ENCODE measurements around the gene CRTC2. TPM values are rescaled to one million over a fixed set of nuclear protein-coding genes. Genes with fewer than 3 reads are reported as not detected.

The CRTC2 gene
- total RNA-seq, 1 experiment from 2014 or later: 33.8 TPM

DNA sequence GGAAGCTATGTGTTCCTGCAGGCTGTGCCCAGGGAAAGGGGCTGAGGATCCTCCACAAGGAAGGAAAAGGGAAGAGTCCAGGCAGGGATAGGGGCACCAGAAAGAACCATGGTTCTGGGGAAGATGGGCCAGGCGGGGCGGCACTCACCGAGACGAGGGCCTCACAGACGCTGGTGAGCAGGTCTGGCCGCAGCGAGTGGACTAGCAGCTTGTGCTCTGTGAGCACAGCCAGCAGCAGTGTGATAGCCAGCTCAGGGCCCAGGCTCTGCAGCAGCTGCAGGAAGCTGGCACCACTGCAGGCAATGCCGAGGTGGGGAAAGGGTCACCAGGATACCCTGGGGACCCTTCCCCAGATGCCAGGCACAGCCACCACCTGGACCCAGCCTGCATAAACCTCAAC is 17.7 kb downstream of the CRTC2 start:
- Histone ChIP-seq H3K4me1 (ENCODE audit: control insufficient read depth in 1 of 2, insufficient read depth in 2 of 2, low read length in 2 of 2) (peaks cover 6 to 10% of the 10 kb centered on the region in 2 experiments; a peak in 3 of 4 replicates), H3K36me3 (ENCODE audit: control insufficient read depth in 1 of 2, insufficient read depth in 2 of 2, low read length in 2 of 2) (peaks cover 11 to 22% of the 10 kb centered on the region in 2 experiments; a peak in 3 of 4 replicates), H3K9me3 (ENCODE audit: control insufficient read depth in 1 of 2, insufficient read depth in 1 of 2, low read depth in 1 of 2, low read length in 2 of 2) (no peaks in the 10 kb centered on the region), H3K27me3 (ENCODE audit: insufficient read depth, low read length) (no peaks in the 10 kb centered on the region), H3K27ac (ENCODE audit: low read depth, low read length) (no peak overlapping the region), H2AFZ (ENCODE audit: low read depth, low read length, poor library complexity, severe bottlenecking) (no peak overlapping the region), H3K4me2 (ENCODE audit: low read length) (no peak overlapping the region), H3K79me2 (ENCODE audit: insufficient read depth, low read length) (peaks cover 19% of the 10 kb centered on the region; the same call in 1 of the 2 replicates), H4K20me1 (ENCODE audit: insufficient read depth) (no peaks in the 10 kb centered on the region), H3K9me2 (ENCODE audit: insufficient read depth) (no peaks in the 10 kb centered on the region), H3K4me3 (replicated peaks in 1 of 2; ENCODE audit: low read depth in 1 of 2, low read length in 2 of 2) (no peak overlapping the region), H3K9ac (ENCODE audit: low read length) (no peak overlapping the region)
- BruUV-seq (replicated peaks): no TSS peak
- ChIA-PET RAD21 (ENCODE audit: low non-redundant PET in 1 of 2, low total read pairs in 2 of 2, uncharacterized antibody in 2 of 2, unreplicated experiment in 2 of 2) (no interaction called here), CTCF (no interaction called here), POLR2A (interaction anchor here (1.1 kb wide), 1 partner anchor 37 kb away, joined by 3 read pairs; the partner anchor contains the start of gene JTB)
- intact Hi-C loops (cut with micrococcal nuclease): no loop called here
- DNase-seq (ENCODE audit: low read depth, low spot score) (no peak), ATAC-seq (no peak)
- no peak for TF ChIP-seq ATF3 (IDR thresholded peaks at IDR 0.05)
- no peak for TF ChIP-seq EGR1 (IDR thresholded peaks at IDR 0.05; ENCODE audit: low read depth)
- TF ChIP-seq CEBPB (IDR thresholded peaks at IDR 0.05; ENCODE audit: low read depth): no peak
- TF ChIP-seq POLR2AphosphoS5 (IDR thresholded peaks at IDR 0.05; ENCODE audit: low read depth, low read length): no peak
- TF ChIP-seq EZH2phosphoT487 (IDR thresholded peaks at IDR 0.05; ENCODE audit: borderline replicate concordance): no peak
- no peak for TF ChIP-seq SIN3A (IDR thresholded peaks at IDR 0.05; ENCODE audit: low read depth)
- TF ChIP-seq, protein P1, sequence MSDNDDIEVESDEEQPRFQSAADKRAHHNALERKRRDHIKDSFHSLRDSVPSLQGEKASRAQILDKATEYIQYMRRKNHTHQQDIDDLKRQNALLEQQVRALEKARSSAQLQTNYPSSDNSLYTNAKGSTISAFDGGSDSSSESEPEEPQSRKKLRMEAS (IDR thresholded peaks at IDR 0.05): no peak
- no peak for TF ChIP-seq TCF7L2 (IDR thresholded peaks at IDR 0.05; ENCODE audit: borderline replicate concordance, extremely low read depth, insufficient read depth, insufficient read length)
- no peak for TF ChIP-seq SP1 (IDR thresholded peaks at IDR 0.05; ENCODE audit: low read depth)
- TF ChIP-seq JUND (IDR thresholded peaks at IDR 0.05): no peak
- no peak for TF ChIP-seq SRF (IDR thresholded peaks at IDR 0.05; ENCODE audit: low read depth)
- no peak for TF ChIP-seq ZNF274 (IDR thresholded peaks at IDR 0.05; ENCODE audit: low read depth, low read length)
- TF ChIP-seq RAD21 (IDR thresholded peaks at IDR 0.05; ENCODE audit: low read depth): no peak
- TF ChIP-seq, protein P2, sequence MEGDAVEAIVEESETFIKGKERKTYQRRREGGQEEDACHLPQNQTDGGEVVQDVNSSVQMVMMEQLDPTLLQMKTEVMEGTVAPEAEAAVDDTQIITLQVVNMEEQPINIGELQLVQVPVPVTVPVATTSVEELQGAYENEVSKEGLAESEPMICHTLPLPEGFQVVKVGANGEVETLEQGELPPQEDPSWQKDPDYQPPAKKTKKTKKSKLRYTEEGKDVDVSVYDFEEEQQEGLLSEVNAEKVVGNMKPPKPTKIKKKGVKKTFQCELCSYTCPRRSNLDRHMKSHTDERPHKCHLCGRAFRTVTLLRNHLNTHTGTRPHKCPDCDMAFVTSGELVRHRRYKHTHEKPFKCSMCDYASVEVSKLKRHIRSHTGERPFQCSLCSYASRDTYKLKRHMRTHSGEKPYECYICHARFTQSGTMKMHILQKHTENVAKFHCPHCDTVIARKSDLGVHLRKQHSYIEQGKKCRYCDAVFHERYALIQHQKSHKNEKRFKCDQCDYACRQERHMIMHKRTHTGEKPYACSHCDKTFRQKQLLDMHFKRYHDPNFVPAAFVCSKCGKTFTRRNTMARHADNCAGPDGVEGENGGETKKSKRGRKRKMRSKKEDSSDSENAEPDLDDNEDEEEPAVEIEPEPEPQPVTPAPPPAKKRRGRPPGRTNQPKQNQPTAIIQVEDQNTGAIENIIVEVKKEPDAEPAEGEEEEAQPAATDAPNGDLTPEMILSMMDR (IDR thresholded peaks at IDR 0.05 in 2 of 3, conservative IDR thresholded peaks at IDR 0.05 in 1 of 3; ENCODE audit: borderline replicate concordance in 1 of 3, insufficient read depth in 1 of 3, low read depth in 2 of 3, low read length in 2 of 3): no peak
- no peak for TF ChIP-seq ELF1 (IDR thresholded peaks at IDR 0.05; ENCODE audit: borderline replicate concordance, low read depth)
